Keratinocyte (primary cell): ENCODE results near the gene SMPDL3A.

Source experiments
- EZH2 ChIP-seq: IDR thresholded peaks from one replicate; pipeline ENCODE4 v1.6.1; 2012; ENCODE audit warnings: inconsistent platforms, mild to moderate bottlenecking, low read length, moderate library complexity
- TF ChIP-seq, protein P1 (sequence below), 3 experiments: IDR thresholded peaks in 1 of 3; conservative IDR thresholded peaks in 1 of 3; optimal IDR thresholded peaks in 1 of 3; 2 replicates in 2 of 3; 3 replicates in 1 of 3; pipeline versions ENCODE3 to v1.5.1; 2011; ENCODE audit warnings: low read length in 3 of 3, mild to moderate bottlenecking in 3 of 3, moderate library complexity in 2 of 3, control low read depth in 1 of 3, inconsistent platforms in 1 of 3; ENCODE audit not compliant: insufficient read depth in 2 of 3; ENCODE audit errors: extremely low read depth in 1 of 3

- TF ChIP-seq, protein P1, sequence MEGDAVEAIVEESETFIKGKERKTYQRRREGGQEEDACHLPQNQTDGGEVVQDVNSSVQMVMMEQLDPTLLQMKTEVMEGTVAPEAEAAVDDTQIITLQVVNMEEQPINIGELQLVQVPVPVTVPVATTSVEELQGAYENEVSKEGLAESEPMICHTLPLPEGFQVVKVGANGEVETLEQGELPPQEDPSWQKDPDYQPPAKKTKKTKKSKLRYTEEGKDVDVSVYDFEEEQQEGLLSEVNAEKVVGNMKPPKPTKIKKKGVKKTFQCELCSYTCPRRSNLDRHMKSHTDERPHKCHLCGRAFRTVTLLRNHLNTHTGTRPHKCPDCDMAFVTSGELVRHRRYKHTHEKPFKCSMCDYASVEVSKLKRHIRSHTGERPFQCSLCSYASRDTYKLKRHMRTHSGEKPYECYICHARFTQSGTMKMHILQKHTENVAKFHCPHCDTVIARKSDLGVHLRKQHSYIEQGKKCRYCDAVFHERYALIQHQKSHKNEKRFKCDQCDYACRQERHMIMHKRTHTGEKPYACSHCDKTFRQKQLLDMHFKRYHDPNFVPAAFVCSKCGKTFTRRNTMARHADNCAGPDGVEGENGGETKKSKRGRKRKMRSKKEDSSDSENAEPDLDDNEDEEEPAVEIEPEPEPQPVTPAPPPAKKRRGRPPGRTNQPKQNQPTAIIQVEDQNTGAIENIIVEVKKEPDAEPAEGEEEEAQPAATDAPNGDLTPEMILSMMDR (optimal IDR thresholded peaks at IDR 0.05 in 1 of 3, IDR thresholded peaks at IDR 0.05 in 1 of 3, conservative IDR thresholded peaks at IDR 0.05 in 1 of 3; ENCODE audit: extremely low read depth in 1 of 3, insufficient read depth in 2 of 3, low read length in 3 of 3) = no peak
- no peak for TF ChIP-seq EZH2
These were observed 36.6 kb upstream of the SMPDL3A start for GRCh38 chr6:122752459-122752858.
